ENCODE measurements around the gene GULP1. TPM values are rescaled to one million over a fixed set of nuclear protein-coding genes. Genes with fewer than 3 reads are reported as not detected.

GULP1 gene
- total RNA-seq, 1 donor = 21.7 TPM

- Histone ChIP-seq H3K27ac (ENCODE audit: low read depth, low read length) (no peak overlapping the region), H3K4me3 (ENCODE audit: insufficient read depth, low read length) (no peak overlapping the region), H2AFZ (ENCODE audit: low read length) (no peak overlapping the region), H3K4me1 (ENCODE audit: insufficient read depth, low read length) (peaks cover 13% of the 10 kb centered on the region), H4K20me1 (ENCODE audit: insufficient read depth, low read length) (no peaks in the 10 kb centered on the region), H3K79me2 (ENCODE audit: insufficient read depth, low read length) (no peaks in the 10 kb centered on the region), H3K27me3 (ENCODE audit: insufficient read depth, low read length) (no peaks in the 10 kb centered on the region), H3K9me3 (ENCODE audit: low read depth, low read length) (no peaks in the 10 kb centered on the region), H3K4me2 (ENCODE audit: insufficient read depth, low read length) (no peak overlapping the region), H3K36me3 (ENCODE audit: insufficient read depth, low read length) (no peaks in the 10 kb centered on the region)
- no peak for DNase-seq (ENCODE audit: insufficient read length, low spot score, missing footprints)
- no peak for TF ChIP-seq CTCF (IDR thresholded peaks at IDR 0.05; ENCODE audit: extremely low read depth, low read depth, low read length)
Observed at GRCh38 chr2:188596054-188596453, 304.4 kb downstream of the GULP1 start.

GRCh38 chr2:188598551-188598950 is 306.9 kb downstream of the GULP1 start:
- no peaks in the 10 kb centered on the region for H4K20me1 ChIP-seq (ENCODE audit: insufficient read depth, low read length)
- H3K27ac ChIP-seq (ENCODE audit: low read depth, low read length) = no peak overlapping the region
- no peaks in the 10 kb centered on the region for H3K9me3 ChIP-seq (ENCODE audit: low read depth, low read length)
- no peaks in the 10 kb centered on the region for H3K27me3 ChIP-seq (ENCODE audit: insufficient read depth, low read length)
- H3K4me1 ChIP-seq (ENCODE audit: insufficient read depth, low read length) = peaks cover 13% of the 10 kb centered on the region
- DNase-seq (ENCODE audit: insufficient read length, low spot score, missing footprints) = no peak
- TF ChIP-seq CTCF (IDR thresholded peaks at IDR 0.05; ENCODE audit: extremely low read depth, low read depth, low read length) = no peak
- H2AFZ ChIP-seq (ENCODE audit: low read length) = no peak overlapping the region
- H3K36me3 ChIP-seq (ENCODE audit: insufficient read depth, low read length) = no peaks in the 10 kb centered on the region
- H3K4me2 ChIP-seq (ENCODE audit: insufficient read depth, low read length) = no peak overlapping the region
- no peak overlapping the region for H3K4me3 ChIP-seq (ENCODE audit: insufficient read depth, low read length)
- no peaks in the 10 kb centered on the region for H3K79me2 ChIP-seq (ENCODE audit: insufficient read depth, low read length)

- Histone ChIP-seq H2AFZ (ENCODE audit: low read length) (no peak overlapping the region), H3K36me3 (ENCODE audit: insufficient read depth, low read length) (no peaks in the 10 kb centered on the region), H3K79me2 (ENCODE audit: insufficient read depth, low read length) (no peaks in the 10 kb centered on the region), H3K4me2 (ENCODE audit: insufficient read depth, low read length) (no peak overlapping the region), H4K20me1 (ENCODE audit: insufficient read depth, low read length) (no peaks in the 10 kb centered on the region), H3K4me1 (ENCODE audit: insufficient read depth, low read length) (peaks cover 13% of the 10 kb centered on the region), H3K27me3 (ENCODE audit: insufficient read depth, low read length) (no peaks in the 10 kb centered on the region), H3K27ac (ENCODE audit: low read depth, low read length) (no peak overlapping the region), H3K4me3 (ENCODE audit: insufficient read depth, low read length) (no peak overlapping the region), H3K9me3 (ENCODE audit: low read depth, low read length) (no peaks in the 10 kb centered on the region)
- TF ChIP-seq CTCF (IDR thresholded peaks at IDR 0.05; ENCODE audit: extremely low read depth, low read depth, low read length) = no peak
- no peak for DNase-seq (ENCODE audit: insufficient read length, low spot score, missing footprints)
Observed at GRCh38 chr2:188599140-188599539, 307.5 kb downstream of the GULP1 start.

GRCh38 chr2:188600536-188601210 is 309.0 kb downstream of the GULP1 start:
- no peaks in the 10 kb centered on the region for H4K20me1 ChIP-seq (ENCODE audit: insufficient read depth, low read length)
- H3K27ac ChIP-seq (ENCODE audit: low read depth, low read length) = peak overlapping the region; percentile 19
- peaks cover 13% of the 10 kb centered on the region for H3K4me1 ChIP-seq (ENCODE audit: insufficient read depth, low read length)
- no peaks in the 10 kb centered on the region for H3K9me3 ChIP-seq (ENCODE audit: low read depth, low read length)
- H3K27me3 ChIP-seq (ENCODE audit: insufficient read depth, low read length) = no peaks in the 10 kb centered on the region
- H3K4me3 ChIP-seq (ENCODE audit: insufficient read depth, low read length) = no peak overlapping the region
- no peak overlapping the region for H2AFZ ChIP-seq (ENCODE audit: low read length)
- H3K79me2 ChIP-seq (ENCODE audit: insufficient read depth, low read length) = no peaks in the 10 kb centered on the region
- no peak for TF ChIP-seq CTCF (IDR thresholded peaks at IDR 0.05; ENCODE audit: extremely low read depth, low read depth, low read length)
- no peak overlapping the region for H3K4me2 ChIP-seq (ENCODE audit: insufficient read depth, low read length)
- no peaks in the 10 kb centered on the region for H3K36me3 ChIP-seq (ENCODE audit: insufficient read depth, low read length)
- DNase-seq (ENCODE audit: insufficient read length, low spot score, missing footprints) = peak; percentile 73
